NCI-H1105 treated with DMSO at 0.1 percent for 48 hours (cell line): ENCODE results near the gene ATRNL1.

Experiments used
- DNase-seq: peaks from one replicate; lab custom pipeline; 2025; lab: John Stamatoyannopoulos, UW

Gene ATRNL1, protein sequence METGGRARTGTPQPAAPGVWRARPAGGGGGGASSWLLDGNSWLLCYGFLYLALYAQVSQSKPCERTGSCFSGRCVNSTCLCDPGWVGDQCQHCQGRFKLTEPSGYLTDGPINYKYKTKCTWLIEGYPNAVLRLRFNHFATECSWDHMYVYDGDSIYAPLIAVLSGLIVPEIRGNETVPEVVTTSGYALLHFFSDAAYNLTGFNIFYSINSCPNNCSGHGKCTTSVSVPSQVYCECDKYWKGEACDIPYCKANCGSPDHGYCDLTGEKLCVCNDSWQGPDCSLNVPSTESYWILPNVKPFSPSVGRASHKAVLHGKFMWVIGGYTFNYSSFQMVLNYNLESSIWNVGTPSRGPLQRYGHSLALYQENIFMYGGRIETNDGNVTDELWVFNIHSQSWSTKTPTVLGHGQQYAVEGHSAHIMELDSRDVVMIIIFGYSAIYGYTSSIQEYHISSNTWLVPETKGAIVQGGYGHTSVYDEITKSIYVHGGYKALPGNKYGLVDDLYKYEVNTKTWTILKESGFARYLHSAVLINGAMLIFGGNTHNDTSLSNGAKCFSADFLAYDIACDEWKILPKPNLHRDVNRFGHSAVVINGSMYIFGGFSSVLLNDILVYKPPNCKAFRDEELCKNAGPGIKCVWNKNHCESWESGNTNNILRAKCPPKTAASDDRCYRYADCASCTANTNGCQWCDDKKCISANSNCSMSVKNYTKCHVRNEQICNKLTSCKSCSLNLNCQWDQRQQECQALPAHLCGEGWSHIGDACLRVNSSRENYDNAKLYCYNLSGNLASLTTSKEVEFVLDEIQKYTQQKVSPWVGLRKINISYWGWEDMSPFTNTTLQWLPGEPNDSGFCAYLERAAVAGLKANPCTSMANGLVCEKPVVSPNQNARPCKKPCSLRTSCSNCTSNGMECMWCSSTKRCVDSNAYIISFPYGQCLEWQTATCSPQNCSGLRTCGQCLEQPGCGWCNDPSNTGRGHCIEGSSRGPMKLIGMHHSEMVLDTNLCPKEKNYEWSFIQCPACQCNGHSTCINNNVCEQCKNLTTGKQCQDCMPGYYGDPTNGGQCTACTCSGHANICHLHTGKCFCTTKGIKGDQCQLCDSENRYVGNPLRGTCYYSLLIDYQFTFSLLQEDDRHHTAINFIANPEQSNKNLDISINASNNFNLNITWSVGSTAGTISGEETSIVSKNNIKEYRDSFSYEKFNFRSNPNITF (N-terminal part only)

GRCh38 chr10:115093286-115093775 is at the start of gene ATRNL1:
Gene ATRNL1 (plus strand): TSS chr10:115093365. CDS start chr10:115093751, 386 bp downstream.
- peak; percentile 30 for DNase-seq

GRCh38 chr10:115043719-115044118 is 49.4 kb upstream of the ATRNL1 start:
- DNase-seq, result no peak

DNA sequence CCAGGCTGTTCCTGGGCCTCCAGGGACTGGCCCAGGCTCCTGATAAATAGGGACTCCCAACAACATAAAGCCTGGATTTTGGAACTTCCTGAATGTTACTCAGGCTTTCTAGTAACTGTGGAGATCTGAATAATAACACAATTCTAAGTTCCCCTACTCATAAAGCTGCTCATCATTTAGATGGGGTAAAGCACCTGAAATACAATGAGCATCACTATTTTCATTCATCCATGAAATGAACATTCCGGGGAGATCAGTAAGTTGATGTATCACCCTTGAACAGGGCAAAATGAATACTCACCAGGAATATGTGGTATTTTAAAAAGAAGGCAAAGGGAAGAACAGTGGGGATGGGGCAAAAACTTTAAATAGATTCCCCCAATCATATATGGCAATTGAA is 48.3 kb upstream of the ATRNL1 start:
- DNase-seq, result no peak

- DNase-seq, result no peak
These were observed 47.7 kb upstream of the ATRNL1 start for GRCh38 chr10:115045499-115045898.

GRCh38 chr10:115046686-115047236 is 46.4 kb upstream of the ATRNL1 start:
- no peak for DNase-seq

DNA sequence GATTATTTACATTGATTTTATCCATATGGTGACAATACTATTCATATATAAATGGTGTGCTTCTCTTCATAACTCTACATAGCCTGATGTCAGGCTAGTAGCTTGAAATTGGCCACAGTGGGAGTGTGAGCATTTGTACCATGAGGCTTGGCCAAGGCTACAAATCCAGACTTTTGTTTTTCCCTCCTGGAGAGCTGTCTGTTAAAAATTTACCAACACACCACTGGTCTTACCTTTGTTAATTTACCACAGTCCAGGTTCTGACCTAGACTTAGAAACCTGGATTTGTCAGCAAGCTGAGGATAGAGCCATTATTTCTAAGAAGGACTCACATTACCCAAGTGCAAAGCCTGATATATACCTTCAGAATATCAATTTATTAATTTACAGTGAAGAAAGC is 45.5 kb upstream of the ATRNL1 start:
- no peak for DNase-seq

DNA sequence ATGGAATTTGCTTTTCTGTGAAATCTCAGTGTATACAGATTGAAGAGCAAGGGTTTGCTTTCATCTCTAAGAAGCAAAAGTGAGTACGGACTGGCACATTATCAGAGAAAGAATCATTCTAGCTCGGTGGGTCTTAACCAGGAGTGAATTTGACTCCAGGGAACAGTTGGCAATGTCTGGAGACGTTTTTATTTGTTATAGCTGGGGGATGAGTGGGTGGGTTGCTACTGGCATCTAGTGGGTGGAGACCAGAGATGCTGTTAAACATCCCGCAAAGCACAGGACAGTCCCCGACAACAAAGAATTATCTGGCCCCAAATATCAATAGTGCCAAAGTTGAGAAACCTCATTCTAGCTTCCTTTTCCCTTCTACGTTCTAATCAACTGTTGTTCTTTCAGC is 43.8 kb upstream of the ATRNL1 start:
- DNase-seq, result no peak

- no peak for DNase-seq
These were observed 43.2 kb upstream of the ATRNL1 start for GRCh38 chr10:115049960-115050359.

- DNase-seq, result no peak
These were observed 42.7 kb upstream of the ATRNL1 start for GRCh38 chr10:115050375-115051010.

DNA sequence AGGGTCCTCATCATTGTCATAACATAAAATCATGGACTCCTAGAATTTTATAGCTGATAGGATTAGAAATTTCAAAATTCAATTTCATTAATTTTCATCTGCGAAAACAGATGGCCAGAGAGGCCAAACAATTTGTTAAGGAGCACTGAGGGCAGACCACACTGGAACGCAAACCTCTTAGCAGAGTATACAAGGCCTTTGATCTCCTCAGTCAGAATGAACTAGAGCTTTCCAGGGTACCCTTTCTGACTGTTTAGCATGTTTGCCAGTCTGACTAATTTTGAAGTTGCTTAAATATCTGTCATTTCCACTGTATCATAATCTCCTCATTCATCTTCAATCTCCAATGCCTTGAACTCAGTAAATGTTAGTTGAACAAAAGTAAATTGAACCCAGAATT is 41.9 kb upstream of the ATRNL1 start:
- DNase-seq, result no peak

GRCh38 chr10:115052226-115052625 is 40.9 kb upstream of the ATRNL1 start:
- DNase-seq, result no peak

DNA sequence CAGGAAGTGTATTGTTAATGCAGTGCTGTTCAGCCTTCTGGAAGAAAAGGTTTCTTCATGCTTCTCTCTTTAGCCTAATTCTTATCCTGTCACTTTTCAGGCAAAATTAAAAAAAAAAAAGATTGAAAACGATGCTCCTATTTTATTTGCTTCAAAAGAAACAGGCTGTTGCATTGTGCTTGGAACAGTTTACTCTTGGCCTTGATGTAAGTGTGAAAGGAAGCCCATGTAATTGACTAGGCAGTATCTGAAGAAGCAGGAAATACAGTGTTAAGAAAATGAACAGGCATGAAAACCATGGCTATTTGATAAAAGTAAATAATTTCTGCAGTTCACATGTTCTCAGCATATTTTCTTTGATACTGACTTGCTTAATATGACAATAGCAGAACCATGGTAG is 40.4 kb upstream of the ATRNL1 start:
- DNase-seq, result no peak

DNA sequence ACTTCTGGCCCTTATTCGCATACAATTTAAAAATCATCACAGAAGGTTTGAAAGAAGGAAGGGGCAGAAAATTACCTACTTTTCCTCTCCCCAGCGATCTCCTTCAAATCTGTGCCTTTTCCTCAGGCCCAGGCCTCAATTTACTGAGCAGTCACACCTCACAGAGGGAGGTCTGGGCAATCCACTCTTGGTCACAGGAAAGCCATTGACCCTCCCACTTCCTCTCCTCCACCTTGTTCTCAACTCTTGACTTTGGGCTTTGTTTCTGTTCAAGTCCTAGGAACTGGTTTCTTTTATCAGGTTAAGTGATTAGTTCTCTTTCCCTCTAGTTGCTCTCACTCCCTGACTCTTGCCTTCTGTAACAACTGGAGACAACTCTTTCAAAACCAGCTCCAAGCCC is 37.0 kb upstream of the ATRNL1 start:
- no peak for DNase-seq

DNA sequence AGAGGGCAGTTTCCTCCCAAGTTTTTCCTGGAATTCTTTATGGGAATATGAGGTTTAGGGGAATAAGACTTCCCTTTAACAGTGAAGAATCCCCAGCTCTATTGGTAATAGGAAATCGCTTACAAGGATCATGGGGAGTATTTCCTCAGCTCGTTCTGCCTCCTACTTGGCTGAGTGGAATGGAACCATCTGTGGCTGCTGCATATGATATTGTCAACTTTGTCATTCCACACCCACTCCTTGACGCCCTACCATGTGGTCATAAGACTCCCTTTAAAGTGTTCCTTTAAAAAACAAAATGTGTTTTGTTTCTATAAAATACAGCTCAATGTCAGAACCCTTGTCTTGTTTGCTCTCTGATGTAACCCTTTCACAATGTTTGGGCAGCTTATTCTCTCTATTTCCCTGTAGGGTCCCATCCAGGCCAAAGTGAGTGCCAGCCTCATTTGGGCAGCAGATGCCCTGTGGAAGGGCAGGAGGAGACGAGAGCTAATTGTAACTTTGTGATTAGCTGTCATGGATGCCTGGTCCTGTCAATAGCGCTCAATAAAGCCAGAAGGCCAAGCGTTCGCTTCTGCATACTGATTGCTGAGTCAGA is 33.8 kb upstream of the ATRNL1 start:
- no peak for DNase-seq

- DNase-seq, result peak; percentile 73
These were observed 29.2 kb upstream of the ATRNL1 start for GRCh38 chr10:115063701-115064658.

- no peak for DNase-seq
These were observed 27.4 kb upstream of the ATRNL1 start for GRCh38 chr10:115065801-115066200.

GRCh38 chr10:115066528-115066927 is 26.6 kb upstream of the ATRNL1 start:
- no peak for DNase-seq

GRCh38 chr10:115073796-115074195 is 19.4 kb upstream of the ATRNL1 start:
- DNase-seq, result no peak

DNA sequence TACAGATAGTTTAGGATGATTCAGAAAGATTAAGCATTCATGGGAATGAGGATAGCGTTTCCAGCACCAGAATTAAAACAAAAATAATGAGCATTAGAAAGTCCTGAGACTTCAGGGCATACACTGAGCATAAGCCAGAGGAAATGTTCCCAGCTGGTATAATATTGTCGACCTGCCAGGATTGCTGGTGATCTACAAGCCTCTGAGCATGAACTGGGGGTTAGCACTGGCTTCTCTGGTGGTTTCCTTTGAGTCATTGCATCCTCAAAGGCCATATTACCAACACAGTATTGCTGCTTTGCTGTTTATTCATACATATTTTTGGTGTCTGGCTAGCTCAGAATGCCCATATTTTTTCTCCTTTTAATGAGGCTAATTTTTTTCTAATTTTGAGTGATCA is 10.7 kb upstream of the ATRNL1 start:
- no peak for DNase-seq
